Fibroblast of upper back skin (primary cell): ENCODE data around the gene ZACN.

Source experiments
- DNase-seq: peaks from one replicate; pipeline ENCODE4 v3.0.0-alpha.2; 2013

ZACN gene

DNA sequence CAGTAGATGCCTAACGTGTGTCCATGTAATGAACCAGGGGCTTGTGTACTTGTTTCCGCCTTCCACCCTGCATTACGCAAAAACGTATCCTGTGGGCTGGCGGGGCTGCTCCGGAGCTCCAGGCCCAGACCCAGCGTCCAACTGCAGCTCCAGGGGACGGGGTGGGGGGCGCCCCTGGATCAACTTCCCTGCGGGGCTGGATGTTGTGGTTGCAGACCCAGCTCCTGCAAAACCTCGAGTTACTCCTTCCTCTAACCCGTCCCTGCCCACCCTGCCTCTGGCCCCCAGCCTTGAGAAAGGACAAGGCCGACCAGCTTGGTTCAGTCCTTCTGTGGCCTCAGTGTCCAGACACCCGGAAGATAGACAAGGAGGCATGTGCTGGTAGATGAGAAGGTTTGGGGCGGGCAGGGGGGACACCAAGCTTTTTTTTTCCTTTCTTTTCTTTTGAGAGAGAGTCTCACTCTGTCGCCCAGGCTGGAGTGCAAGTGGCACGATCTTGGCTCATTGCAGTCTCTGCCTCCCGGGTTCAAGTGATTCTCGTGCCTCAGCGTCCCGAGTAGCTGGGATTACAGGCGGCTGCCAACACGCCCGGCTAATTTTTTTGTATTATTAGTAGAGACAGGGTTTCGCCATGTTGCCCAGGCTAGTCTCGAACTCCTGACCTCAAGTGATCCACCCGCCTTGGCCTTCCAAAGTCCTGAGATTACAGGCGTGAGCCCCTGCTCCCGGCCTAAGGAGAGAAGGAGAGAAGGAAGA lies 25.3 kb downstream of the ZACN start:
- DNase-seq, result no peak

DNA sequence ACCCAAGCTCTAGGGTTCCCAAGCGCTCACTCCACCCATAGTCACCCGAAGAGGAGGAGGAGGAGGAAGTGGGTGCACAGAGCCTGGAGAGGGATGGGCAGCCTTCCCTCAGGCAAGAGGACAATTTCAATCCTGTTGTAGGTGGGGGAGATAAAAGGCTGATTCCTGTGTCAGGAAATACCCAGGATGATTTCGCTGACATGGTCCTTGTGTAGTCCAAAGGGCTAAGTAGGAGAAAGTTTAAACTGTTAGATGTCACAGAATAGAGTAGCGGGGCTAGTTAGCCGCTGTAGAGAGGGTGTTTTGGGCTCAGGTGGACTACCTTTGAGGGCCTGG lies 25.9 kb downstream of the ZACN start:
- no peak for DNase-seq

DNA sequence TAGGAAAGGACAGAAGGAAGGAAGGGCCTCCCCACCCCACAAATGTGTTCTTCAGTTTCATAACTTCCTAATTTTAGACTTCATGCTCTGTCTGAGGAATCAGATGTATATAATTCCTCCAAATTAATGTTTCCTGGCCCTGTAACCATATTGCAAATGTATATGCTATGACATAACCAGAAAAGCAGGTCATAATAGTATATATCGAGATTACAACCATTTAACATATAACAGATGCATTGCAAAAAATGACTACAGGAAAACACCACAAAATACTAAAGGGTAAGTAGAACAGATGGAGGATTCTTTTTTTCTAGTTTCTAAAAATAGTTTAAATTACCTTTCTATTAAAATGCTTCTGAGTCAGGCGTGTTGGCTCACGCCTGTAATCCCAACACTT lies 27.7 kb downstream of the ZACN start:
- DNase-seq, result peak; percentile 59

DNA sequence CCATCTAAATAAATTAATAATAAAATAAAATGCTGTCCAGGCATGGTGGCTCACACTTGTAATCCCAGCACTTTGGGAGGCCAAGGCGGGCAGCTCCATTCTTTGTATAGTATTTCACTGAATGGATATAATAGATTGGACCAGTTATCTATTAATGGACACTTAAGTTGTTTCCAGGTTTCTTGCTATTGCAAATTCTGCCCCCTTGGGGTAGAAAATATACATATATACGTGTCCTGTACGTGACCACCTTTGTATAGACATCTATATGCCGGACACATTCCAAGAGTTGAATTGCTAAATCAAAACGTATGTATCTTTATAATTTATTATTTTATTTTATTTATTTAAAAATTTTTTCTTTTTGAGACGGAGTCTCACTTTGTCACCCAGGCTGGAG lies 28.5 kb downstream of the ZACN start:
- DNase-seq, result no peak

DNA sequence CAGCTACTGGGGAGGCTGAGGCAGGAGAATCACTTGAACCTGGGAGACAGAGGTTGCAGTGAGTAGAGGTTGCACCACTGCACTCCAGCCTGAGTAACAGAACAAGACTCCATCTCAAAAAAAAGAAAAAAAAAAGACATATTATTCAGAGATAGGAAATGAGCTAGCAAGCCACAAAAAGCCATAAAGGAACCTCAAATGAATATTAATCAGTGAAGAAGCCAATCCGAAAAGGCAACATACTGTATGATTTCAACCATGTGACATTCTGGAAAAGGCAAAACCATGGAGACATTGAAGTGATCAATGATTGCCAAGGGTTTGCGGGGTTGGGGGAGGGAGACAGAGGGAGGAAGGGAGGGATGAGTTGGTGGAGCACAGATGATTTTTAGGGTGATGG lies 33.0 kb downstream of the ZACN start:
- peak; percentile 67 for DNase-seq

DNA sequence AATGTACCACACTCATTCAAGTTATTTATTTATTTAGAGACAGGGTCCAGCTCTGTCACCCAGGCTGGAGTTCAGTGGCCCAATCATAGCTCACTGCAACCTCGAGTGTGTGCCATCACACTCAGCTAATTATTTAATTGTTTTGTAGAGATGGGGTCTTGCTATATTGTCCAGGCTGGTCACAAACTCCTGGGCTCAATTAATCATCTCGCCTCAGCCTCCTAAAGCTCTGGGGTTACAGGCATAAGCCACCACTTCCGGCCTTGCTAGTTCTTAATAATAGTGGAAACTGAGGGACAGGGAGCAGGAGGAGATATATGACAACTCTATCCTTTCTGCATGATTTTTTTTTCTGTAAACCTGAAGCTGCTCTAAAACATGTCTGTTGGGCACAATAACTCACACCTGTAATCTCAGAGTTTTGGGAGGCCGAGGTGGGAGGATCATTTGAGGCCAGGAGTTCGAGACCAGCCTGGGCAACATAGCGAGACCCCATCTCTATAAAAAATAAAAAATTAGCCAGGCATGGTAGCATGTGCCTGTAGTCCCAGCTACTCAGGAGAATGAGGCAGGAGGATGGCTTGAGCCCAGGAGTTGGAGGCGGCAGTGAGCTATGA lies 36.3 kb downstream of the ZACN start:
- DNase-seq, result no peak

DNA sequence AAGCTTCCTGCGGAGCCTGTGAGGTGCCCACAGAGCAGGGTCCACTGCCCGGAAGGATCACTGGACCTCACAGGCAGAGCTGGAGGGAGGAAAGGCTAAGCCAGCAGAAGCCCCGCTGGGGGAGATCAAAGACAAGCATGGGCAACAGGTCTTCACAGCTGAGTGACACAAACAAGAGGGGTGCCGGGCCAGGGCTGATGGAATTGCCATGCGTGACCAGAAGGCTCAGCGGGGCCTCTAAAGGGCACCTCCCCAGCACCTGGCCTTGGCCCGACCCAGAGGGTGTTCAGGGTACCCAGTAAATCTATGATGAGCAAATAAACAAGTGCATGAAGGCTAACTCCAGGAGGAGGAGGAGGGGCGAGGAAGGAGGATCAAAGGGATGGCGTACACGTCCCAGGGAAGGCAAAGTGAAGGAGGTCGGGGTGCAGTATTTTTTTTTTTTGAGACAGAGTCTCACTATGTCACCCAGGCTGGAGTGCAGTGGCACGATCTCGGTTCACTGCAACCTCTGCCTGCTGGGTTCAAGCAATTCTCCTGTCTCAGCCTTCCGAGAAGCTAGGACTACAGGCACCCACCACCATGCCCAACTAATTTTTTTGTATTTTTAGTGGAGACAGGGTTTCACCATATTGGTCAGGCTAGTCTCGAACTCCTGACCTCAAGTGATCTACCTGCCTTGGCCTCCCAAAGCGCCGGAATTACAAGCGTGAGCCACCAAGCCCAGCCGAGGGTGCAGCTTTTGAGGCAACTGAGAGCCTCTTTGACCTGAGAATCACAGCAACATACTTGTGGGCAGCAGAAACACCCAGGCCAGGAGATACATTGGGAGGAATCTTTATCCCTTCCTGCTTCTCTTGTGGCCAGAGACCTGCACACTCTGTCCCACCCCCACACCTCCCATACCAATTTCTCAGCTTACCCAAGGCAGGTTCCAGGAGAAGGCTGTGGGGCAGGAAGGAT lies 40.7 kb downstream of the ZACN start:
- no peak for DNase-seq

DNA sequence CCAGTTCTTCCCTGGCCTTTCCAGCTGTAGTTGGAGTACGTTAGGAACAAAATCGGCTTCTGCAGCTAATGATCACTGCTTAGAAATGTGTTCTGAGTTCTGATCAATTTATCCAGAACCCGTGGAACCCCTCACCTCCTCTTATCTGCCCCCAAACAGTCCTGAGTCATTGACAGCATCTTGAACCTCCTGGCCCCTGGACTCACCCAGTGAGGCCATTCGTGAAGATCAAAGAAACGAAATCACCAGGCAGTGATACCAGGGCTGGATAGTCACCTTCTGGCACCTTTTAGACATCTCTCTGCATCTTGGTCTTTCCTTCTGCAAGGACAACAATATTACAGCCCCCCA lies 41.7 kb downstream of the ZACN start:
- no peak for DNase-seq

DNA sequence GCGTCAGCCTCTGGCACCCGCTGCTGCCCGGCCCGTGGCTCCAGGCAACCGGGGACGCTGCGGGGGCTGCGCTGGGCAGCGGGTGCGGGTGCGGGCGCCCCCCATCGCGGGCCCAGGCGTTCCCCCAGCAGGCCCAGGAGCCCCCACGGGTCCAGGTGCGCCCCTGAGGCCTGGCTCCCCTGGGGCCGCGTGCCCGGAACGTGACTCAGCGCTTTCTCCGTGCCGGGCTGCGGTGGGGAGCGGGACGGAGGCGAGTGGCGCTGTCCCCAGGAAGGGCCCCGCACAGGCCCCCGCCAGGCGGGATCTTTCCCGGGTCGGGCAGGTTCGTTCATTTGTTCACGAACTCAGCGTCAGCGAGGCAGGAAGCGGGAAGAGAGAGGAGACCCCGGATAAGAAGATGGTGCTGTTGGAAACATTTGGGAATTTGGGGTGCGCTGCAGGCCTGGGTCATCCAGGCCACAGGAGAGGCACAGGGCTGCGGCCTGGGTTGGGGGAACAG lies 43.0 kb downstream of the ZACN start:
- peak; percentile 37 for DNase-seq

DNA sequence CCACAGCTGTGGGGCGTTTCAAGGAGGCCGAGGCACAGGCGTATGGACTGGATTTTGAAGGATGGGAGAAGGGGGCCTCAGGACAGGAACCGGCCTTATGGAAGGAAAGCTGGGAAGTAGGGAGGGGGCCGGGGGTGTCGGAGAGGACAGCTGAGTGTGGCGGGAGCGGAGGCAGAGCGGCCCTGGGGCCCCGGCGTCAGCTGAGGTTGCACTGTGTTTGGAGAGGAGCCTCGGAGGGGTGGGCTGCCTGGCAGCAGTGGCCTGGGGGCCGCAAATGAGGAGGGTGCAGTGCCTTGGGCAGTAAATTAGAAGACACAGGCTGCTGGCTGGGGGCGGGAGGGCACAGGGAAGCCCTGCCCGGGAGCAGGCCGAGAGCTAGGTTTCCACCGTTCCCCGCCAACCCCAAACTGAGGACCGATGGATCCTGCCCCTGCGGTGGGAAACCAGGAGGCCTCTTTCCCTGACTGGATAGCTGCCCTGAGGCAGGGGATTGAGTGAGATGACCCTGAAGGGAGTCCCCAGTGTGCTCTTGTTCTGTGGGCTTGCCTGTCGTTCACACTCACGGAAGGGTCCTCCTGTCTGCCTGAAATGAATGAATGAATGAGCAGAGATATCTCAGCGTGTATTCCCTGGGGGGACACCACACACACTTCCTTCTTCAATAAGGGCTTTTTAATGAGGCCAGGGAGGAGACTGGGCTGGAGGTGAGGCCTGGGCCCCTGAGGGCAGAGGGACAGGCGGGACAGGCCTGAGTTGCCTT lies 43.6 kb downstream of the ZACN start:
- no peak for DNase-seq

DNA sequence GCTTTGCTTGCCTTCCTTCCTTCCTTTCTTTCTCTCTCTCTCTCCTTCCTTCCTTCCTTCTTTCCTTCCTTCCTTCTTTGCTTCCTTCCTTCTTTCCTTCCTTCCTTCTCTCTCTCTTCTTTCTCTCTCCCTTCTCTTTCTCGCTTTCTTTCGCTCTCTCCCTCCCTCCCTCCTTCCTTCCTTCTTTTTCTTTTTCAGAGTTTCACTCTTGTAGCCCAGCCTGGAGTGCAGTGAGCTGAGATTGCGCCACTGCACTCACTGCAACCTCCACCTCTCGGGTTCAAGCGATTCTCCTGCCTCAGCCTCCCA lies 44.2 kb downstream of the ZACN start:
- no peak for DNase-seq

DNA sequence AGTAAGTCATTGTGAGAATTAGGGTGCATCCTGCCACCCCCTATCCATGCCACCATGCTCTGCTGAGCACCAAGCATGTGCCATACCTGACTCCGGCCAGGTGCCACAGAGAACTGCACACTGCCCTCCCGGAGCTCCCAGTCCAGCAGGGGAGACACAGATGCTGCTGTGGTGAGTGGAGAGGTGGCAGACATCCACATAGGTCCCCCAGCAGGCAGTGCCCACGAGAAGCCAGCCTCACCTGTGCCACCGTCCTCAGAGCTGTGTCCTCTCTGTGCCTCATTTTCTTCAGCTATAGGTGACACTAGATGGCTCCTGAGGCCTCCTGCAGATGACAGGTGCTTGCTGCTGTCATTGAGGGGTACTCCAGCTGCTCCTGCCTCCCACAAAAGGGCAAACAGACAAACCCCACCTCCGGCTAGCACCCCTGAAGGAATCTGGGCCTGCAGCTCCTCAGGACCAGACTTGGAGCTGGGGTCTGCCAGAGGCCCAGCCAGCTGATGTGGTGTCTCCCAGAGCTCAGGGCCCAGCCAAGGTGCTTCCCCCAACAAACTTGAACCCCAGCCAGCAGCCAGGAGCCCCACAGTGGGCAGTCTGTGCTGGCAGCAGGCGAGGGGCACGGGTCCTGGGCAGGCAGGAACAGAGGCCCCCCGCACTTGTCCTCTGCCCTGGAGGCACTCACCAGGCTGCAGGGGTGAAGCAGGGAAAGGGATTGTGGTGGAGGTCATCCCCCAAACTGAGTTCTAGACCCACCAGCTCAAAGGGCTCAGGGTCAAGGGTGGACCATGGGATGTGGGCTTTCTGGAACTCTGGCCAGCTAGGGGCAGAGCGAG lies 45.0 kb downstream of the ZACN start:
- no peak for DNase-seq

DNA sequence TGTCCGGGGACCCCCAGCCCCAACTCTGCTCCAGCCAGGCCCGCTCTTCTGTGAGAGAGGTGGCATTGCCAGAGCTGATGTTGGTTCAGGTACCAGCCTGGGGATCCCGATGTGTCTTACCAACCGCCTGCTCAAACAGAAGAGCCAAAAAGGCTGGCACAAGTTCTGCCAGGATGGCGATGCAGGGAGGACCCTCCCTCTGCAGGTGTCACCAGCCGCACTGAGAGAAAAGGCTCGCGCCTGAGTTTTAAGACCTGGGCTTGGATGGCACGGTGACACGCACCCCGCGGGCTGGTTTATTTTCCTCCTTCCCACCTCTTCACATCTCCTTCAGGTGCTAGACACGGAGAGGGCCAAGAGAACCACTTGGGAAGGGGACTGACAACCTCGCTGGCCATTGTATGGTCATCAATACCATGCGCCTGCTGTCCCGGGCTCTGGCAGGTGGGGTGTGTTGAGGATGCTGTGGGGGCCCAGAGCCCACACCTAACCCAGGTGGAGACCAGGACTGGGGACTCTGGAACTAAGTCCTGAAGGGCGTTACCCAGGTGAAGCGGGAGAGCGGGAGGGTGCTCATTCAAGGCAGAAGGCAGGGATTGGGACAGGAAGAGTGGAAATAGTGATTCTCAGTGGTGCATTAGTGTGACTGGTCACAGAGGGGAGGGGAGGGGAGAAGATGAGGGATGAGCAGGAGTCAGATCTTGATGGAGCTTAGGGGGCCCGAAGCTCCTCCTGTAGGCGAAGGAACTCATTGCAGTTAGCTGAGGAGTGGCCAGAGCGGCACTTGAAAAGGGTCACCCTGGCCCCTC lies 45.8 kb downstream of the ZACN start:
- DNase-seq, result peak; percentile 12

DNA sequence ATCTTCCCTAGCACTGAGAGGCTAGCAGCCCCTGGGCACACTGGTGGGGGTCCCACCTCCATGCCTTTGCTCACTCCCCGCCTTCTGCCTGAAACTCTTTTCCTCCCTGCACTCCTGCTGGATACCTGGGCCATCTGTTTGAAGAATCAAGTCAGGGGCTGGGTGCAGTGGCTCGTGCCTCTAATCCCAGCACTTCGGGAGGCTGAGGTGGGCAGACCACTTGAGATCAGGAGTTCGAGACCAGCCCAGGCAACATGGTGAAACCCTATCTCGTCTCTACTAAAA lies 46.4 kb downstream of the ZACN start:
- DNase-seq, result no peak

DNA sequence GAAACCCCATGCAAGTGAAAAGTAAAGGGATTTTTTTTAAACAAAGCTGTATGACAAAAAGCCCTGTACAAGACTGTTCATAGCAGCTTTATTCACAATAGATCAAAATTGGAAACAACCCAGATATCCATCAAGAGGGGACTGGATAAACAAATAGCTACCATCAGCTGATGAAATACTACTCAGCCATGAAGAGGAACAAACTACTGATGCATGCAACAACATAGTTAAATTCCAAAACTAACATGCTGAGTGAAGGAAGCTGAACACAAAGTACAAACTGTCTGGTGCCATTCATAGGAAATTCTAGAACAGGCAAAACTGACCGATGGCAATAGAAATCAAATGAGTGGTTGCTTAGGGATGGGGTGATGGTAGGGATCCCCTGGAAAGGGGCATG lies 46.9 kb downstream of the ZACN start:
- no peak for DNase-seq

DNA sequence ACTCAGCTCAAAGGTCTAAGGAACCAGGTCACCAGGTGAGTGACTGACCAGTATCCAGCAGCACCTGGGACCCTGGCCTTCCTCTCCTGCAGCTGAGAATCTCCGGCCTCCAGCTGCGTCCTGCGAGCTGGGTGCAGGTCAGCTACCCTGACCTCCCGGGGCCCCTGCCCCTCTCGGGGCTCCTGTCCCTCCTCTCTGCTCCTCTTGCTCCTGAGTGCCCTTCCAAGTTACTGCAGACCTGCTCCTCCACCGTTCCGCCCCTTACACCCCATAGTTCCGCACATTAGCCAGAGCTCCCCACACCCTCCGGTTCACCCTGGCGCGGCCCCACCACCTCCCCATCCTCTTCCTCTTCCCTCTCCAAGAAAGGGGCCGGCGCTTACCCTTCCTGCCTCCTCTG lies 51.5 kb downstream of the ZACN start:
- no peak for DNase-seq

DNA sequence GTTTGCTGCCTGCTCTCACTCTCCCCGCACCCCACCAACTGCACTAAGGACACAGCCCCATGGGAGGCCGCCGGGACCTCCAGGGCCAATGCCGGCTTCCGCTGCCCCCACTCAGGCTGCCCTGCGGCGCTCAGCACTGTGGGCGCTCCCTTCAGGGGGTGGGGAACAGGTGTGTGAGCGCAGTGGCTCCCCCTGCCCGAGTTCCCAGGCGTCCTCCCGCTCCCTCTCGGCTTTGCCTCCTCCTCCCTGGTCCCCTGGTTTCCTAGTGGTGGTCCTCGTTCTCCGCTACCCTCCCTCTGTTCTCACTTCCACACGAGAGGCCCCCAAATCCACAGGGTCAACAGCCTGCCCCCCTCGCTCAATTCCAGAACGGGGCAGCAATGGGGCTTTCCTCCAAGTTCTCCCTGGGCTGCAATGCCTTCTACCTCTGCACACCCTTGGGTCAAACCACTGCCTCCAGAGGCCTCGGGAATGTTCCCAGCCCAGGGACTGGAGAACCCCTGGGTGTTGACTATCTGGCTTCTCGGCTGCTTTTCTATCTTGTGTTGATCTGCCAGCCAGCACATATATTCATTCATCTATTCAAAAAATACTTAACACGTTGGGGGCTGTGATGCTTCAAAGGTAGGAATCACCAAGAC lies 52.2 kb downstream of the ZACN start:
- DNase-seq, result no peak

DNA sequence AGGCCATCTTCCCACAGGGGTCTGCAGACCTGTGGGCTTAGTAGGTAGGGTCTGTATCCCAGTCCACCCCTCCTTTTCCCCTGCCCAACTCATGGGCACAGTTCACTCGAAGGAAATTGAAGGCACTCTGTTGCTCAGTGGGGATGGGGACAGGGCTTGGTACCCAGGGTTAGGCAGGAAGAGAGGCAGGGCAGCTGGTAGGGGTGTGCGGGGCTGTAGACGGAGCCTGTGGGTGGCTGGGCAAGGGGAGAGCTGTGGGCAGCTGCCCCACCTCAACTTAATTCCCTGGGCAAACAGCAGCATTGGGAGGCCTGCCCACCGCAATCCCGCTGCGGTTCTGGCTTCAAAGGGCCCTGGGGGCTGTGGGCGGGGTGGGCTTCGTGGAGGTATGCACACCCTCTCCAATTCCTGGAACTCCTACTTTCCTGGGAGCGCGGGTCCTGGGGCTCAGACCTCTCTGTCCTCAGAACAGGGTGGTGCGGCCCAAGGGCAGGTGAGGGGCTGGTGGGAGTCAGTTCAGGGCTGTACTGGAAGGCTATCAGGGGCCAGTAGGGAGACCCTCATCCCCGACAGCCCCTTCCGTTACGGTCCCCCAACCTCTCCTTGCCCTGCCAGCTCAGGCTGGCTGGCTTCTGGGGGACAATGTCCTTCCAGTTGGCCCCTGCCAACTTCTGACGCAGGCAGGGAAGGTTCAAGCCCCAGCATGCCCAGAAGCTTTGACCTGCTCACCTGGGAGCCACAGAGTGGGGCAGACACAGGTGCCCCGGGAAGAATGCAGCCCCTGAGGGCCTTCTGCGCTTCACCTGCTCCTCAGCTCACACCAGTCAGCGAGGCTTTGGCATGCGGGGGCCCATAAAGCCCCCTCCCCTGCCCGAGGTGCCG lies 53.0 kb downstream of the ZACN start:
- DNase-seq, result no peak
